ENCODE measurements around the gene KRT222. TPM values are rescaled to one million over a fixed set of nuclear protein-coding genes. Genes with fewer than 3 reads are reported as not detected.

Gene KRT222
- 0.11 and 0.47 TPM in 2 replicates for total RNA-seq

GRCh38 chr17:40664582-40665333, at the start of gene KRT222:
KRT222 (minus strand) TSS chr17:40665177; CDS start chr17:40665099, 78 bp downstream.

DNA sequence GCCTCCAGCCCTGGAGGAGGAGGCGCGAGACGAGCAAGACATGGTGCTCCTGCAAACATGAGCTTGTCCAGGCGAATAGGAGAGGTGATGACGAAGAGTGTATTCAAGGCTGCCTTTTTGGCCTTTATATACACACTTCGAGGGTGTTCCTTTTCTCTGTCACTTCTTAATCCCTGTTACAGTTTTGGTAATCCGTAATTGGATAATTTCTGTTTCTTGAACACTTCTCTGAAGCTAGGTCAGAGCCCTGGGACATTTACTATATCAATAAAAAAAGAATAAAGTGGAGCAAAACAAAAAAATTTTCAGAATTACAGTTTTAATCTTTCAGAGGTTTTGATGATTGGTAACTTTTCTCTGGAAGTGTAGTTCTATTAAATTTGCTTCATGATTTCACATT, 38.7 kb upstream of the KRT222 start, which contains the start of gene KRT24:
KRT24 (minus strand) TSS at position 101 of the 400 bp plus-strand sequence; CDS start at position 42, 59 bp downstream.

GRCh38 chr17:40647624-40648383, 17.2 kb downstream of the KRT222 start, which contains the start of gene SMARCE1:
SMARCE1 (minus strand) TSS chr17:40647818; CDS start chr17:40645802, 2,016 bp downstream.

Other genes with a start within 250 kb of the KRT222 start
- gene TOP2A, start 247.3 kb downstream of the KRT222 start, total RNA-seq, result 35.8 and 125 TPM in 2 replicates
- gene IGFBP4, start 221.7 kb downstream of the KRT222 start, total RNA-seq, result 6.4 and 15.5 TPM in 2 replicates
- gene TNS4, start 163.6 kb downstream of the KRT222 start, total RNA-seq, result 286 and 305 TPM in 2 replicates
- gene CCR7, start 99.7 kb downstream of the KRT222 start, total RNA-seq, result not detected in 2 replicates
- gene SMARCE1, start 17.4 kb downstream of the KRT222 start, total RNA-seq, result 58.8 and 64.9 TPM in 2 replicates
- not detected in 2 replicates for gene KRT24, start 38.6 kb upstream of the KRT222 start, total RNA-seq
- gene KRT25, start 90.2 kb upstream of the KRT222 start, total RNA-seq, result not detected in 2 replicates
- gene KRT26, start 107.0 kb upstream of the KRT222 start, total RNA-seq, result not detected in 2 replicates
- not detected in 2 replicates for gene KRT27, start 117.4 kb upstream of the KRT222 start, total RNA-seq
- gene KRT28, start 134.8 kb upstream of the KRT222 start, total RNA-seq, result not detected in 2 replicates
- 6.3 and 28.4 TPM in 2 replicates for gene KRT10, start 157.4 kb upstream of the KRT222 start, total RNA-seq
- gene KRT12, start 202.0 kb upstream of the KRT222 start, total RNA-seq, result not detected in 2 replicates
- gene KRT20, start 220.1 kb upstream of the KRT222 start, total RNA-seq, result not detected in 2 replicates